C4-2B (cell line): ENCODE measurements around the gene COL28A1.

Source experiments
- H3K27ac ChIP-seq: fragments of 450-650 bp; 2 replicates; pipeline ENCODE4 v1.5.1; 2017
- ZFX ChIP-seq: fragments of 450-650 bp; IDR thresholded peaks from 2 replicates; pipeline ENCODE4 v1.6.1; 2017
- TF ChIP-seq, protein P1 (sequence below): fragments of 450-650 bp; conservative IDR thresholded peaks from 2 replicates; pipeline ENCODE4 v1.5.1; 2017; ENCODE audit warnings: mild to moderate bottlenecking

Gene COL28A1

GRCh38 chr7:7426676-7427075, 109.0 kb downstream of the COL28A1 start:
- H3K27ac ChIP-seq: no peak overlapping the region

GRCh38 chr7:7425321-7425720, 110.4 kb downstream of the COL28A1 start:
- TF ChIP-seq ZFX: no peak
- TF ChIP-seq, protein P1, sequence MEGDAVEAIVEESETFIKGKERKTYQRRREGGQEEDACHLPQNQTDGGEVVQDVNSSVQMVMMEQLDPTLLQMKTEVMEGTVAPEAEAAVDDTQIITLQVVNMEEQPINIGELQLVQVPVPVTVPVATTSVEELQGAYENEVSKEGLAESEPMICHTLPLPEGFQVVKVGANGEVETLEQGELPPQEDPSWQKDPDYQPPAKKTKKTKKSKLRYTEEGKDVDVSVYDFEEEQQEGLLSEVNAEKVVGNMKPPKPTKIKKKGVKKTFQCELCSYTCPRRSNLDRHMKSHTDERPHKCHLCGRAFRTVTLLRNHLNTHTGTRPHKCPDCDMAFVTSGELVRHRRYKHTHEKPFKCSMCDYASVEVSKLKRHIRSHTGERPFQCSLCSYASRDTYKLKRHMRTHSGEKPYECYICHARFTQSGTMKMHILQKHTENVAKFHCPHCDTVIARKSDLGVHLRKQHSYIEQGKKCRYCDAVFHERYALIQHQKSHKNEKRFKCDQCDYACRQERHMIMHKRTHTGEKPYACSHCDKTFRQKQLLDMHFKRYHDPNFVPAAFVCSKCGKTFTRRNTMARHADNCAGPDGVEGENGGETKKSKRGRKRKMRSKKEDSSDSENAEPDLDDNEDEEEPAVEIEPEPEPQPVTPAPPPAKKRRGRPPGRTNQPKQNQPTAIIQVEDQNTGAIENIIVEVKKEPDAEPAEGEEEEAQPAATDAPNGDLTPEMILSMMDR: no peak
- H3K27ac ChIP-seq: no peak overlapping the region

More at GRCh38 chr7:7426676-7427075, 109.0 kb downstream of the COL28A1 start:
- TF ChIP-seq ZFX: no peak
- TF ChIP-seq, protein P1: no peak

- no peak overlapping the region for H3K27ac ChIP-seq
- no peak for TF ChIP-seq ZFX
- TF ChIP-seq, protein P1: peak; percentile 93
These were observed 111.4 kb downstream of the COL28A1 start for GRCh38 chr7:7424151-7424873.

DNA sequence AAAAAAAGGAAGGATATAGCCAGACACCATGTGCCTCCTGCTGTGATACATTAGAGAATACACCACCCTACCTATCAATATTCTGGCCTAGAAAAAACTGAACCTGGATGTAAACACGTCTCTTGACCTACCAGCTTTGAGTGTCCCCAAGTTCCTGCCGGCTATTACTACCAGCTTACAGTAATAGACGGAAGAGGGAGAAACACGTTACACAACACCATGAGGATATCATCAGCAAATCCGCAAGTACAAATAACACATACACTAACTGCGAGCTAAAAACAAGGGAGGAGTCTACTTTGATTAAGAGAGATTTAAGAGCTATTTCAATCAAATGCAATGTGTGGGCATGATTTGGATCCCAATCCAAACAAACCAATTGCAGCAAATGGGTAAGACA, 113.0 kb downstream of the COL28A1 start:
- TF ChIP-seq, protein P1: no peak
- TF ChIP-seq ZFX: no peak
- no peak overlapping the region for H3K27ac ChIP-seq

DNA sequence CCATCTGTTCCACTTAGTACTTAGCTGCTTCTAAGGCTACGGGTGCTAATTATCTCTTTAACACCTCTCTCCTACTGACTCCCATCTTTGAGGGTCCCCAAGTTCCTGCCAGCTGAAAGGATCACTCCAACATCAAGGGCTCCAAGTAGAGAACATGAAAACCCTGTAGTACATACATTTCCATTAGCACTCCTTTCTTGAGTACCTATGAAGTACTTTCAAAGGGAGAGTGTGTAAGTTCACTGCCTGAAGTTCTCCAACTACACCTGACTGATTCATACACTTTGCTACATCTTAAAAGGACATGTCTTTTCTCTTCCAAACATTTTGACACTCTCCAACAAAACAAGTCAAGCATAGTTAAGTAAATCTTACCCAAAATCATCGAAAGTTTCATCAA, 113.8 kb downstream of the COL28A1 start:
- TF ChIP-seq, protein P1: no peak
- no peak for TF ChIP-seq ZFX
- no peak overlapping the region for H3K27ac ChIP-seq

- TF ChIP-seq ZFX: no peak
- TF ChIP-seq, protein P1: no peak
- H3K27ac ChIP-seq: no peak overlapping the region; the same call in 1 of the 2 replicates
These were observed 116.7 kb downstream of the COL28A1 start for GRCh38 chr7:7418997-7419396.

DNA sequence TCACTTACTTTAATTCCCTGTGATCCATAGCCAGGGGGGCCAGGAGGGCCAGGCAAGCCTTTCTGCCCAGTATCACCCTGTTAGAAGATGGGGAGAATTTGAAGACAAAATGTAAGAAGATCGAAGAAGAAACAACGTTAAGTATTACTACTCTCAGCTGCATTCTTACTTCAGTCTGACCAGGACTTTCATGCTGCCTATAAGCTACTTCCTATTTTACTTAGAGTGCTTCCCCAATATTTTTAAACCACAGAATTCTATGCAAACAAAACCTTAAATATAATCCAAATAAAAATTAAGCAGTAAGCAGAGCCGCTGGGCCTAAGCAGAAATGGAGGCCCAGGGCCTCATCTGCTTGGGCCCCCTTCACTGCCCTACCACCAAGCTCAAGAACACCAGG, 117.8 kb downstream of the COL28A1 start:
- H3K27ac ChIP-seq: no peak overlapping the region
- TF ChIP-seq, protein P1: no peak
- no peak for TF ChIP-seq ZFX
